Renal pelvis (tissue), 4 donors: ENCODE results near the gene PRMT1. TPM values are rescaled to one million over a fixed set of nuclear protein-coding genes. Genes with fewer than 3 reads are reported as not detected.

Source experiments
- DNase-seq: peaks from one replicate; pipeline ENCODE4 v3.0.0-alpha.2; 2013
- polyA plus RNA-seq, 3 donors: library from polyadenylated mRNA; unstranded; fragments of 120-200 nt; gene quantifications; one replicate each; pipeline ENCODE4 v1.2.1, GENCODE V29; 2013; ENCODE audit not compliant: insufficient read length in 3 of 3

Gene PRMT1
- polyA plus RNA-seq, 3 donors, result 239 to 257 (median 241) TPM

GRCh38 chr19:49662011-49662410 lies 15.1 kb upstream of the PRMT1 start:
- DNase-seq, result no peak

- no peak for DNase-seq
Measured at GRCh38 chr19:49663224-49663623, 13.8 kb upstream of the PRMT1 start.

- peak; percentile 84 for DNase-seq
Measured at GRCh38 chr19:49664171-49665035, 12.7 kb upstream of the PRMT1 start.

GRCh38 chr19:49665036-49665350 lies 12.1 kb upstream of the PRMT1 start:
- no peak for DNase-seq

- DNase-seq, result peak; percentile 96
Measured at GRCh38 chr19:49665351-49666119, 11.5 kb upstream of the PRMT1 start, which contains the start of the genes BCL2L12 and IRF3. TSS of gene BCL2L12 (plus strand) at chr19:49665933. CDS start at chr19:49666693, 760 bp downstream. TSS of gene IRF3 (minus strand) at chr19:49665857. CDS start at chr19:49664838, 1,019 bp downstream.

GRCh38 chr19:49666120-49666444 lies 11.0 kb upstream of the PRMT1 start:
- no peak for DNase-seq

- no peak for DNase-seq
Measured at GRCh38 chr19:49667473-49667872, 9.6 kb upstream of the PRMT1 start.

- DNase-seq, result no peak
Measured at GRCh38 chr19:49669516-49669915, 7.6 kb upstream of the PRMT1 start.

- peak; percentile 66 for DNase-seq
Measured at GRCh38 chr19:49672131-49672919, 4.7 kb upstream of the PRMT1 start.

GRCh38 chr19:49676136-49676783 lies 811 bp upstream of the PRMT1 start:
- peak; percentile 92 for DNase-seq

GRCh38 chr19:49676784-49677230 lies 264 bp upstream of the PRMT1 start:
- DNase-seq, result peak; percentile 100

GRCh38 chr19:49677901-49678674 lies 1.0 kb downstream of the PRMT1 start:
- peak; percentile 90 for DNase-seq

- no peak for DNase-seq
Measured at GRCh38 chr19:49678985-49679770, 2.1 kb downstream of the PRMT1 start.

- DNase-seq, result no peak
Measured at GRCh38 chr19:49679771-49680413, 2.8 kb downstream of the PRMT1 start.

GRCh38 chr19:49680421-49681351 lies 3.6 kb downstream of the PRMT1 start:
- peak; percentile 93 for DNase-seq

GRCh38 chr19:49681830-49682229 lies 4.8 kb downstream of the PRMT1 start:
- no peak for DNase-seq

- DNase-seq, result no peak
Measured at GRCh38 chr19:49682274-49682673, 5.2 kb downstream of the PRMT1 start.

- DNase-seq, result no peak
Measured at GRCh38 chr19:49683814-49684250, 6.8 kb downstream of the PRMT1 start.
